Measurements from ENCODE around the gene GPC3. TPM values are rescaled to one million over a fixed set of nuclear protein-coding genes. Genes with fewer than 3 reads are reported as not detected.

GPC3 gene
- total and polyA plus RNA-seq, 2 of the 4 experiments (the other 2 are of a cell fraction), result not detected

GRCh38 chrX:133601116-133601515 lies 384.3 kb downstream of the GPC3 start:
- no CpG with 5 or more reads among the region's 4 CpGs for whole genome bisulfite sequencing, 2 experiments (ENCODE audit: extremely low coverage in 2 of 2, insufficient read length in 1 of 2)

More at GRCh38 chrX:133601116-133601515, 384.3 kb downstream of the GPC3 start:
- H2AK5ac ChIP-seq (ENCODE audit: low read depth, low read length), result no peak overlapping the region
- no peak overlapping the region for H3K56ac ChIP-seq (ENCODE audit: extremely low read depth, insufficient read depth, low read length)
- no peak overlapping the region for H3K9ac ChIP-seq (ENCODE audit: low read depth, low read length)
- H3K18ac ChIP-seq (ENCODE audit: low read depth, low read length), result no peak overlapping the region
- H4K91ac ChIP-seq (ENCODE audit: insufficient read depth, low read depth, low read length), result no peak overlapping the region
- H4K20me1 ChIP-seq (ENCODE audit: insufficient read depth, low read length), result no peaks in the 10 kb centered on the region
- POLR2A ChIA-PET (ENCODE audit: unreplicated experiment), result no interaction called here
- CTCF ChIA-PET, result no interaction called here
- no peaks in the 10 kb centered on the region; the same call in none of the 2 replicates for H3K27me3 ChIP-seq (ENCODE audit: control insufficient read depth, insufficient read depth, low read length)
- H3K4me1 ChIP-seq (ENCODE audit: control insufficient read depth, insufficient read depth, low read length), result no peaks in the 10 kb centered on the region
- H3K4me3 ChIP-seq (ENCODE audit: insufficient read depth, low read depth, low read length), result no peak overlapping the region
- no peak overlapping the region for H3K14ac ChIP-seq (replicated peaks; ENCODE audit: low read depth, low read length)
- TF ChIP-seq MAFK (IDR thresholded peaks at IDR 0.05; ENCODE audit: low read depth, low read length) (peak; percentile 72), BHLHE40 (IDR thresholded peaks at IDR 0.05; ENCODE audit: low read depth, low read length) (no peak), RAD21 (IDR thresholded peaks at IDR 0.05; ENCODE audit: low read length) (no peak)
- no peak overlapping the region for H2BK15ac ChIP-seq (ENCODE audit: low read depth, low read length)
- intact Hi-C loops (cut with micrococcal nuclease), result no loop called here
- no peak overlapping the region for H2BK120ac ChIP-seq (ENCODE audit: low read depth, low read length)
- no peak overlapping the region for H4K5ac ChIP-seq (ENCODE audit: low read depth, low read length)
- H3K4ac ChIP-seq (ENCODE audit: low read depth, low read length), result no peak overlapping the region
- no peak overlapping the region for H2AK9ac ChIP-seq (replicated peaks; ENCODE audit: low read depth, low read length, poor library complexity)
- H2AFZ ChIP-seq (replicated peaks; ENCODE audit: low read length, poor library complexity), result no peak overlapping the region
- DNase-seq (no peak), ATAC-seq (ENCODE audit: low read depth) (no peak)
- no peaks in the 10 kb centered on the region for H3K79me1 ChIP-seq (ENCODE audit: low read depth in 1 of 2, low read length in 2 of 2)
- in situ Hi-C loops (cut with MboI; ENCODE audit: low sequenced_read_pairs), result no loop called here
- no peak overlapping the region for H4K8ac ChIP-seq (ENCODE audit: low read depth in 2 of 2, low read length in 2 of 2)
- no peak overlapping the region for H2BK5ac ChIP-seq (ENCODE audit: low read depth, low read length, poor library complexity, severe bottlenecking)
- H3K9me3 ChIP-seq (ENCODE audit: control insufficient read depth, insufficient read depth, low read length), result no peaks in the 10 kb centered on the region
- H3K27ac ChIP-seq (ENCODE audit: insufficient read depth, low read length), result no peak overlapping the region
- dilution Hi-C loops (cut with HindIII; ENCODE audit: low sequenced_read_pairs, unreplicated experiment), result no loop called here
- H3K9me1 ChIP-seq (ENCODE audit: insufficient read depth, low read length), result no peaks in the 10 kb centered on the region
- BruUV-seq (replicated peaks), result no TSS peak
- no peak overlapping the region for H3K23ac ChIP-seq (ENCODE audit: low read depth, low read length)
- no peaks in the 10 kb centered on the region for H3K36me3 ChIP-seq (ENCODE audit: control insufficient read depth, insufficient read depth, low read length)
- no peak overlapping the region for H3K4me2 ChIP-seq (ENCODE audit: low read depth, low read length)
- H2BK20ac ChIP-seq (ENCODE audit: low read depth, low read length), result no peak overlapping the region

All from IMR-90 (cell line).